Measurements from ENCODE around the gene UBE2H. TPM values are rescaled to one million over a fixed set of nuclear protein-coding genes. Genes with fewer than 3 reads are reported as not detected.

UBE2H gene
- total and polyA plus RNA-seq, 10 donors = 13.5 to 98.0 (median 65.5) TPM

- no peak for TF ChIP-seq CTCF (IDR thresholded peaks at IDR 0.05 in 8 of 11, conservative IDR thresholded peaks at IDR 0.05 in 3 of 11)
- TF ChIP-seq POLR2AphosphoS5 (IDR thresholded peaks at IDR 0.05) = no peak
- TF ChIP-seq POLR2A (IDR thresholded peaks at IDR 0.05) = no peak
- H3K27me3 ChIP-seq (replicated peaks in 1 of 7) = no peaks in the 10 kb centered on the region
- no peaks in the 10 kb centered on the region for H3K9me3 ChIP-seq
- H3K4me1 ChIP-seq = peaks cover 29 to 100% (median 77%) of the 10 kb centered on the region in 6 donors
- DNase-seq = no peak
- H3K36me3 ChIP-seq = peaks cover 0 to 22% (median 3%) of the 10 kb centered on the region in 6 donors
- intact Hi-C loops (cut with DNase I; ENCODE audit: low total_unique reads) = no loop called here
- H3K4me3 ChIP-seq = no peak overlapping the region
- WGBS, 5 donors = 48 to 73% (median 63%) methylated on average over 2 of the region's 2 CpGs
- peak overlapping the region in 6 of 8 donors; percentile 36 to 81 (median 75) for H3K27ac ChIP-seq
Observed at GRCh38 chr7:129858490-129858889, 94.3 kb downstream of the UBE2H start.

- no peaks in the 10 kb centered on the region for H3K27me3 ChIP-seq (replicated peaks in 1 of 7)
- TF ChIP-seq CTCF (IDR thresholded peaks at IDR 0.05 in 8 of 11, conservative IDR thresholded peaks at IDR 0.05 in 3 of 11) (no peak), POLR2A (IDR thresholded peaks at IDR 0.05) (no peak), POLR2AphosphoS5 (IDR thresholded peaks at IDR 0.05) (no peak)
- no peaks in the 10 kb centered on the region for H3K9me3 ChIP-seq
- WGBS, 5 donors = 77 to 92% (median 87%) methylated on average over 1 of the region's 1 CpG
- H3K4me3 ChIP-seq = no peak overlapping the region
- peaks cover 29 to 100% (median 71%) of the 10 kb centered on the region in 6 donors for H3K4me1 ChIP-seq
- DNase-seq = no peak
- H3K36me3 ChIP-seq = peaks cover 0 to 22% (median 3%) of the 10 kb centered on the region in 6 donors
- intact Hi-C loops (cut with DNase I; ENCODE audit: low total_unique reads) = no loop called here
- H3K27ac ChIP-seq = peak overlapping the region in 1 of 8 donors; percentile 80
Observed at GRCh38 chr7:129857313-129857712, 95.4 kb downstream of the UBE2H start.

- Histone ChIP-seq H3K4me1 (peaks cover 24 to 90% (median 59%) of the 10 kb centered on the region in 6 donors), H3K27ac (no peak overlapping the region), H3K27me3 (replicated peaks in 1 of 7) (no peaks in the 10 kb centered on the region), H3K9me3 (no peaks in the 10 kb centered on the region), H3K4me3 (no peak overlapping the region), H3K36me3 (peaks cover 0 to 22% (median 3%) of the 10 kb centered on the region in 6 donors)
- no peak for DNase-seq
- intact Hi-C loops (cut with DNase I; ENCODE audit: low total_unique reads) = no loop called here
- TF ChIP-seq POLR2A (IDR thresholded peaks at IDR 0.05) (no peak), CTCF (IDR thresholded peaks at IDR 0.05 in 8 of 11, conservative IDR thresholded peaks at IDR 0.05 in 3 of 11) (no peak), POLR2AphosphoS5 (IDR thresholded peaks at IDR 0.05) (no peak)
- WGBS, 5 donors = 87 to 94% (median 91%) methylated on average over 5 of the region's 5 CpGs
Observed at GRCh38 chr7:129855935-129856717, 96.6 kb downstream of the UBE2H start.

GRCh38 chr7:129855234-129855673, 97.5 kb downstream of the UBE2H start:
- intact Hi-C loops (cut with DNase I; ENCODE audit: low total_unique reads) = no loop called here
- H3K27me3 ChIP-seq (replicated peaks in 1 of 7) = no peaks in the 10 kb centered on the region
- H3K4me3 ChIP-seq = no peak overlapping the region
- no peak overlapping the region for H3K27ac ChIP-seq
- H3K36me3 ChIP-seq = peaks cover 0 to 22% (median 3%) of the 10 kb centered on the region in 6 donors
- 88 to 94% (median 94%) methylated on average over 6 of the region's 6 CpGs for WGBS, 5 donors
- H3K9me3 ChIP-seq = no peaks in the 10 kb centered on the region
- no peak for DNase-seq
- H3K4me1 ChIP-seq = peaks cover 16 to 90% (median 50%) of the 10 kb centered on the region in 6 donors
- TF ChIP-seq POLR2A (IDR thresholded peaks at IDR 0.05) (no peak), CTCF (IDR thresholded peaks at IDR 0.05 in 8 of 11, conservative IDR thresholded peaks at IDR 0.05 in 3 of 11) (no peak), POLR2AphosphoS5 (IDR thresholded peaks at IDR 0.05) (no peak)

Measured in spleen (tissue), 11 donors.